C4-2B (cell line): Measurements from ENCODE around the gene MDM4.
A peak's percentile ranks its signal among the peaks of the same experiment; 100 is the strongest.

Source experiments
- H3K27ac ChIP-seq: fragments of 450-650 bp; 2 replicates; pipeline ENCODE4 v1.5.1; 2017
- CTCF ChIP-seq: fragments of 450-650 bp; conservative IDR thresholded peaks from 2 replicates; pipeline ENCODE4 v1.5.1; 2017; ENCODE audit warnings: mild to moderate bottlenecking
- ZFX ChIP-seq: fragments of 450-650 bp; IDR thresholded peaks from 2 replicates; pipeline ENCODE4 v1.6.1; 2017

MDM4 gene

DNA sequence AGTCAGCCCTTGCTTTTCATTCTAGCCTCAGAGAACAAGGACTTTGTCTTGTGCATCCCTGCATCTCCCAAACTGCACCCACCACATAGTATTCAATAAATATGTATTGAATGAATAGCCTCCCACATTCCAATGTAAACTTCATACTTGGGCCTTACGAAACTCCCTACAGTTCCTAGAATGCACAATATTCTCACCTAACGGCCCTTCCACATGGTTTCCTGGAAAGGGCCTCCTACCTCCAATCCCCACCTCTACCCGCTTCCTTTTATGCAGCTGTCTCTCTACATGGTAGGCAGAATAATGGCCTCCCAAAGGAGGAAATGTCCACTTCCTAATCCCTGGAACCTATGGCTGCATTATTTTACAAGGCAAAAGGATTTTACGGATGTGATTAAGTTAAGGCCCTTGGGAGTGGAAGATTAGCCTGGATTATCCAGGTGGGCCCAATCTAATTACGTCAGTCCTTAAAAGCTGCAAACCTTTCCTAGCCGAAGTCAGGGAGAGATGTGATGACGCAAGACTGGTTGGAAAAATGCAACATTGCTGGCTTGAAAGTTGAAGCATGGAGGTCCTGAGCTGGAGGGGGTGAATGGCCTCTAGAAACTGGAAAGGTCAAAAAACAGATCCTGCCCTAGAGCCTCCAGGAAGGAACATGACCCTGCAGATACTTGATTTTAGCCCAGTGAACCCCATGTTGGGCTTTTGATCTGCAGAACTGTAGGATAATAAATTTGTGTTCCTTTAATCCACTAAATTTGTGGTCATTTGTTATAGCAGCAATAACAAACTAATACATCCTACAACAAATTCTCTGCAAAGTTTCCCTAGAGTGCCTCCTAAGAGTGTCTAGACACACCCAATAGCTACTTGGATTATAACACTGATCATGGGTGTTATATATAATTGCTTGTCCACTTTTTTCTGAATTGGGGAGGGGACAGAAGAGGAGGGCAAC lies 16.4 kb upstream of the MDM4 start:
- no peak overlapping the region for H3K27ac ChIP-seq
- TF ChIP-seq CTCF (no peak), ZFX (no peak)

DNA sequence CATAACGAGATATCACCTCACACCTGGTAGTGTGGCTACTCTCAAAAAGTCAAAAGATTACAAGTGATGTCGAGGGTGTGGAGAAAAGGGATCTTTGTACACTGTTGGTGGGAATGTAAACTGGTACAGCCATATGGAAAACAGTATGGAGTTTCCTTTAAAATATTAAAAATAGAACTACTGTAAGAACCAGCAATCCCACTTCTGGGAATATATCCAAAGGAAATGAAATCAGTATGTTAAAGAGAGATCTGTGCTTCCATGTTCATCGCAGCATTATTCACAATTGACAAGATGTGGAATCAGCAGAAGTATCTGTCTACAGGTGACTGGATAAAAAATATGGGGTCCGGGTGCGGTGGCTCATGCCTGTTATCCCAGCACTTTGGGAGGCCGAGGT lies 14.0 kb upstream of the MDM4 start:
- no peak for TF ChIP-seq CTCF
- H3K27ac ChIP-seq, result no peak overlapping the region

- no peak overlapping the region for H3K27ac ChIP-seq
- TF ChIP-seq CTCF (peak; percentile 88), ZFX (no peak)
Measured at GRCh38 chr1:204503122-204503912, 12.9 kb upstream of the MDM4 start.

DNA sequence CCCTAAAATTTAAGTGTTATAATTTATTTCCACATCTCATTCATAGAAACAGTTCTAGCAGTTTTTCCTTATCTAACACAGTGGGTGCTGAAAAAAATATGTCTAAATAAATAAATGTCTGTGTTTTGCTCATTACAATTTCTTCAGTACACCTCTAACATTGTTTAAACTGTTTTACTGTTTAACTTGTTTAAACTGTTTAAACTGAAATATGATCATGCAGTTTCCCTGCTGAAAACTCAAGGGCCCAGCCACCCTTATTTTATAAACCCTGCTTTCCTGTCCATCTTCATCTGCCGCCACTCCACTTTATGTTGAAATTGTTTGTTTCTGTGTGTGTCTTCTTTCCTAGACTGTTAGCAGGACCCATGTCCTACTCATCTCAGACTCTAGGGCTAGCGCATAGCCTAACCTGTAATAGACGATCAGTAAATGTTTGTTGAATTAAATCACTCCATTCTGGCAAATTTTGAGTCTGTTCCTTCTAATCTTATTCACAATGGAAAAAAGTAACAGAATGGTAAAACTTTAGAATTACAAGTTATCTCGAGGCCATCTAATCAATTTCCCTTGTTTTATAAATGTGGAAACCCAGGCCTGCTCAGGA lies 12.2 kb upstream of the MDM4 start:
- no peak overlapping the region for H3K27ac ChIP-seq
- TF ChIP-seq CTCF (no peak), ZFX (no peak)

DNA sequence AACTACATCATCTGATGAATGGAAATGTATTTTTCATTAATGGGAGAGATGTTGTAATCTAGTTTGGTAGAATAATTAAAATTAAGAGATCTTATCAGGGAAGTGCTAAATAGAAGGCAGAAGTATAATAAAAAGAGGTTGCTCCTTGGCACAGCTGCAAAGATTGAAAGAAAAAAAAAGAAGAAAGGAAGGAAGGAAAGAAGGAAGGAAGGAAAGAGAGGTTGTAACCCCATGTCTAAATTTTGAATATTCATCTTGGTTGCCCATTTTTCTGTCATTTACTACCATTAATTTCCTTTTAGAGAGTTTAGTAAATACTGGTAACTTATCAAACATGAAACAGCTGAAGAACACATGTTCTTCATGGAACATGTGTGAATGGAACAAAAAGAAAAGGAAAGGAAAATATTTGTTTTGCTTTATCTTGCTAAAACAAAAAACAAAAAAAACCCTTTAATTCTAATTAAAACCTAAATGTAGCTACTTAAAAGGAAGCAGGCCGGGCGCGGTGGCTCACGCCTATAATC lies 10.5 kb upstream of the MDM4 start:
- TF ChIP-seq CTCF, result no peak
- no peak for TF ChIP-seq ZFX
- H3K27ac ChIP-seq, result peak overlapping the region; percentile 46

DNA sequence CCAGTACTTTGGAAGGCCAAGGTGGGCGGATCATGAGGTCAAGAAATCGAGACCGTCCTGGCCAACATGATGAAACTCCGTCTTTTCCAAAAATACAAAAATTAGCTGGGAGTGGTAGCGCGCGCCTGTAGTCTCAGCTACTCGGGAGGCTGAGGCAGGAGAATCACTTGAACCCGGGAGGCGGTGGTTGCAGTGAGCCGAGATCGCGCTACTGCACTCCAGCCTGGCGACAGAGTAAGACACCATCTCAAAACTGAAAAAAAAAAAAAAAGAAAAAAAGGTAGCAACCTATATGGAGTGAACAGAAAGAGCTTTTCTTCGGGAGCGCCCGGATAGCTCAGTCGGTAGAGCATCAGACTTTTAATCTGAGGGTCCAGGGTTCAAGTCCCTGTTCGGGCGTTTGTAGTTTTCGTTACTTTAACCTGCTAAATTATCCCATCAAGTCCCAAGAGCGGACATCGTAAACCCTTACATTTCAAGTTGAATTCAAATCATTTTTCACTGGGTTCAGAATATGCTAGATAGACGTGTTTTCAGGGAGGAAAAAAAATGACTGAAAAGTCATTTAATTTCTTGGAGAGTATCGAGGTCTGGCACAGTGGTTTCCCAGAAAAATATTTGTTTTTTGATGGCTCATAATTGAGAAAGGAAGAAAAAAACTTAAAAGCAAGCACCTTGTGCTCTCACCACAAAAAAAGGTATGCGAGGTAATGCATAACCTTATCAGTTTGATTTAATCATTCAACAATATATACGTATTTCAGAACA lies 9.8 kb upstream of the MDM4 start:
- H3K27ac ChIP-seq, result peak overlapping the region; percentile 46
- TF ChIP-seq ZFX (no peak), CTCF (no peak)
